NCI-H1930 (cell line): Measurements from ENCODE around the gene SAMD4B.

Experiments
- DNase-seq, 2 experiments: peaks; one replicate each; lab custom pipeline; 2025; lab: John Stamatoyannopoulos, UW

Gene SAMD4B

GRCh38 chr19:39397360-39398296, 55.4 kb downstream of the SAMD4B start:
- DNase-seq = peak; percentile 63 to 65

GRCh38 chr19:39398297-39398864, 56.2 kb downstream of the SAMD4B start:
- no peak for DNase-seq

DNA sequence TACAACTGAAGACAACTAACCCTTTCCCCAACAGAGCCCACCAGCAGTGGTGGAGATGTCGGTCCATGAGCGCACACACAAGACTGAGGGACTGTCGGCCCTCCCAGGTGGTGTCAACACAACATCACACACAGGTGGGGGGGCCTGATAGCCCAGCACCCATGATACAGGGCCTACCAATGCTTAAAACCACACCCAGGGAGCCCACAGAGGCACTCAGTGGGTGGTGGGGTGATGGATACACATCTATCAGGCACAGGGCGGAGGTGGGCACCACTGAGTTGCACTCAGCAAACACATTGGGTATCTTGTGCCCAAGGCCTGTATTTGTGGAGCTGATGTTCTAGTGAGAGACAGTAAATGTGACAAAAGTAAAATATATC, 57.4 kb downstream of the SAMD4B start:
- no peak for DNase-seq

- no peak for DNase-seq
These were observed 57.8 kb downstream of the SAMD4B start for GRCh38 chr19:39400061-39400460.

GRCh38 chr19:39401070-39401548, 58.9 kb downstream of the SAMD4B start:
- DNase-seq = no peak

DNA sequence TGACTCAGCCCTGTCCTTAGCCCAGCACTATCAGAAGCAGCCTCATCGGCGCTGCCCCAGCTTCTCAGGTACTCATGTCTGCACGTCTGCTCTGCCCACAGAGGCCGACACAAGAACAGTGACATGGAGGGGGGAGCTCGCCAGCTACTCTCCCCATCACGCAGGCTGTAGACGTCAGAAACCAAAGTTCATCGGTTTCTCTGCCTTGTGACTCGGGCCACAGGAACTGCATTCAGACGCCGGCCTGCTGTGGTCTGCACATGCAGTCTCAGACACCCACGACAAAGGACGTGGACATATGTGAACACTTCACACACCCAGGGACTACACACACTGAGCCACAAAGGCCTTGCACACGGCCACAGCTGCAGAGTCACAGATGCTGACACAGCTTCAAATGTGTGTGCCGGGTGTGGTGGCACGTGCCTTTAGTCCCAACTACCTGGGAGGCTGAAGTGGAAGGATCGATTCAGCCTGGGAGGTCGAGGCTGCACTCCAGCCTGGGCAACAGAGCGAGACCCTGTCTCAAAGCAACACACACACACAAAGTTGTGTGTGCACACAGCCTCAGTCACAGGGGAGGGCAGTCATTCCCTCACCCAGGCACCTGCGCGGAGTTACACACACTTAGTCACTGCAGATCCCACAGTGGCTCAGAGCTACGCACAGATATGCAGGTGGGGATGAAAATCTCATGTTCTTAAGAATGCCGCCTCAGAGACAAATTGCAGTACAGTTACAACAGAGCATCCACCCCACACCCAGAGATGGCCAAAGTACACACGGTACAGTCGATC, 59.5 kb downstream of the SAMD4B start:
- DNase-seq = no peak

DNA sequence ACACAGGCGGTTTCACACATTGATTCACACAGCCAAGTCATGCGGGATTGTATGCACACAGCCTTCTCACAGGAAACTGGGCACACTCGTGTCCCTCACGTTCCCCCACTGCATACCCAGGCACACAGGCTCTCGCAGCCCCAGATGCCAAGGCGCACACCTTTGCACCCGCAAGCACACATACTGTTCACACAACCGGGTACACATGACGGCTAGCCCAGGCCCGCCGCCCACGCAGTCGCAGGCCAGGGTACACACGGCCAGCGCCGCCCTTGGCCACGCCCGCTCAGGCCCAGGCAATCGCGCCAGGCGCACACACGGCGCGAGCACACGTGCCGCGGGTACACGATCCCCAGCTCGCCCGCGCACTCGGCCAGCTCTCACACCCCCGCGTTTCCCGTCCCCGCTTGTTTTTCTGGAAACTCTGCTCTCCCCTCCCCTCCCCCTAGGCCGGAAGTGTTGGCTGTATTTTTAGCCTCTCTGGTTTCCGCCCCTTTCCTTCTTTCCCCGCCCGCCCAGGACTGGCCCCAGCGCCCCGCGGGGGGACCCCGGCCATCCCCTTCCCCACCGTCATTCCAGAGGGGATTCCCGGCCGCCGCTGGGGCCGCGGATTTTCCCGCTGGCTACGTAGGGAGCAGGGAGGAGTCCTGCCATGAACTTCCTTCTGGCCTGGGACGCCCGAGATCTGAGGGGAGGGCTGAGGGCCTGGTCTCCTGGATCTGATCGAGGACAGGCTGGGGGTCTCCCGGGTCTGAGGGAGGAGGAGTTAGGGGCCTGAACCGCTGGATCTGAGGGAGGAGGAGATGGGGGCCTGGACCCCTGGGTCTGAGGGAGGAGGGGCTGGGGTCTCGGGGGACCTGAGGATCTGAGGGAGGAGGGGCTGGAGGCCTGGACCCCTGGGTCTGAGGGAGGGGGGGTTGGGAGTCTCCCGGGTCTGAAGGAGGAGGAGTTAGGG, 60.4 kb downstream of the SAMD4B start:
- peak; percentile 25 to 49 for DNase-seq

GRCh38 chr19:39403331-39404312, 61.4 kb downstream of the SAMD4B start:
- no peak for DNase-seq

- DNase-seq = no peak
These were observed 63.2 kb downstream of the SAMD4B start for GRCh38 chr19:39405261-39405957.

DNA sequence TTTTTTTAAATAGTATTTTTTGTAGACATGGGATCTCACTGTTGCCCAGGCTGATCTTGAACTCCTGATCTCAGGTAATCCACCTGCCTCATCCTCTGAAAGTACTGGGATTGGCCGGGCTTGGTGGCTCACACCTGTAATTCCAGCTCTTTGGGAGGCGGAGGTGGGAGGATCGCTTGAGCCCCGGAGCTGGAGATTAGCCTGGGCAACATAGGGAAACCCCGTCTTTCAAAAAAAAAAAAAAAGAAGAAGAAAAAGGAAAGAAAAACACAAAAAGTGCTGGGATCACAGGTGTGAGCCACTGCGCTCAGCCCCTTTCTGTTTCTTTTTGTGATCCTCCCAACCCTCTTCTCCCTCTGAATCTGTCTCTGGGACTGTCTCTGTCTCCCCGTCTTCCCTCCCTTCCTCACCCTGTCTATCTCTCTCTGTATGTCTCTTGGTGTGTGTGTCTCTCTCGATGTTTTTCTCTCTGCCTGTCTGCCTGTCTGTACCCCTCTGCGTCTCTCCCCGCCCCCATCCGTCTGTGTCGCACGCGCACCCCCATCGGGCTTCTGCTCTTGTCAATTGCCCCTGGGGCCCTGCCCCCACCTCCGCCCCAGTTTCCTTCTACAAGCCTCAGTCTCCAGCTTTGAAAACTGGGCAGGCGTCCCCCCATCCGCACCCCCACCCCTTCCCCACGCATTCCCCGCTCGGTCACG, 63.9 kb downstream of the SAMD4B start:
- DNase-seq = no peak

DNA sequence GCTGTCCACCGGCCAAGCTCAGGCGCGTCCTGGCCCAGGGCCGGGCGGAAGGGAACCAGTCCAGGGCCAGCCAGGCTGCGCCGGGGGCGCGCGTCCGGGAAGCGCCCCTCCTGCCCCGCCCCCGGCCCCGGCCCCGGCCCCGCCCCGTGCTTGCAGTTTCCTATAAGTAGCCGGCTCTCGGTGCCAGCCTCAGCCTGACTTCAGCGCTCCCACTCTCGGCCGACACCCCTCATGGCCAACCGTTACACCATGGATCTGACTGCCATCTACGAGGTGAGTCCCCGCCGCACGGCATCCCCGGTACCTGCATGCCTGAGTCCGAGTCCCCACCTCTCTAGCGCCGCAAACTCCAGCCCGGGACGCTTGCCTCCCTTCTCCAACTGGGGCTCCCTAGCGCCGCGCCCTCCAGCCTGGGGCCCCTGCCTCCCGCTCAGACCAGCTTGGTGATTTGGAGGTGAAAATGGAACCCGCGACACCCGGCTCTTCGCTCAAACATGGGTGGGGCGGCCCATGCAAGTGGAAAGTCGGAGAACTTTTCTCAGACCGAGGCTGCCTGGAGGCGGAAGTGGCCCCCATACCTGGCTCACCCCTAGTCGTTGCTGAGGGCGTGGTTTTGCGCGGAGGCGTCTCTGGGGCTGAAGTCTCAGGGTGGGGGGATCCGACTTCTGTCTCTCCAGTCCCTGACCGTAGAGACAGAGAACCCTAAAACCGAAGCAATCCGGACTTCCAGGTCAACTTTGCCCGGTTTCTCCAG, 64.6 kb downstream of the SAMD4B start, which contains the start of gene ZFP36:
Gene ZFP36, plus strand, starts transcription at position 192 of the 754 bp plus-strand sequence. Its CDS starts 58 bp downstream, at position 250.
- peak; percentile 56 to 68 for DNase-seq

DNA sequence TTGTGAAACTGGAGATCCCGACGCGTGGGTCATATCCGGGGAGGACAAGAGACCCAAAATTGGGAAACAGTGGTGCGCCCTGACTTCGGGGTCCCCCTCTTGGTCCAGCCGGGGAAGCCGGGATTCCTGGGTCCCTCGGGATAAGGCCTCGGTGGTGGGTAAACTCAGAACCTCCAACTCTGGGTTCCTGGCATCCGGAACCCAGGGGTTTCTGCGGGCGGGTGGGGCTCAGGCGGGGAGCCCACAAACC, 65.1 kb downstream of the SAMD4B start:
- DNase-seq = no peak

DNA sequence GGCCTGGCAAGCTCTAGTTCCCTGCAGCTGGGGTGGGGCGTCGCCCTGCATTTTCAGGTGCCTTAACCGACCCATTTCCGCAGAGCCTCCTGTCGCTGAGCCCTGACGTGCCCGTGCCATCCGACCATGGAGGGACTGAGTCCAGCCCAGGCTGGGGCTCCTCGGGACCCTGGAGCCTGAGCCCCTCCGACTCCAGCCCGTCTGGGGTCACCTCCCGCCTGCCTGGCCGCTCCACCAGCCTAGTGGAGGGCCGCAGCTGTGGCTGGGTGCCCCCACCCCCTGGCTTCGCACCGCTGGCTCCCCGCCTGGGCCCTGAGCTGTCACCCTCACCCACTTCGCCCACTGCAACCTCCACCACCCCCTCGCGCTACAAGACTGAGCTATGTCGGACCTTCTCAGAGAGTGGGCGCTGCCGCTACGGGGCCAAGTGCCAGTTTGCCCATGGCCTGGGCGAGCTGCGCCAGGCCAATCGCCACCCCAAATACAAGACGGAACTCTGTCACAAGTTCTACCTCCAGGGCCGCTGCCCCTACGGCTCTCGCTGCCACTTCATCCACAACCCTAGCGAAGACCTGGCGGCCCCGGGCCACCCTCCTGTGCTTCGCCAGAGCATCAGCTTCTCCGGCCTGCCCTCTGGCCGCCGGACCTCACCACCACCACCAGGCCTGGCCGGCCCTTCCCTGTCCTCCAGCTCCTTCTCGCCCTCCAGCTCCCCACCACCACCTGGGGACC, 65.6 kb downstream of the SAMD4B start:
- no peak for DNase-seq

DNA sequence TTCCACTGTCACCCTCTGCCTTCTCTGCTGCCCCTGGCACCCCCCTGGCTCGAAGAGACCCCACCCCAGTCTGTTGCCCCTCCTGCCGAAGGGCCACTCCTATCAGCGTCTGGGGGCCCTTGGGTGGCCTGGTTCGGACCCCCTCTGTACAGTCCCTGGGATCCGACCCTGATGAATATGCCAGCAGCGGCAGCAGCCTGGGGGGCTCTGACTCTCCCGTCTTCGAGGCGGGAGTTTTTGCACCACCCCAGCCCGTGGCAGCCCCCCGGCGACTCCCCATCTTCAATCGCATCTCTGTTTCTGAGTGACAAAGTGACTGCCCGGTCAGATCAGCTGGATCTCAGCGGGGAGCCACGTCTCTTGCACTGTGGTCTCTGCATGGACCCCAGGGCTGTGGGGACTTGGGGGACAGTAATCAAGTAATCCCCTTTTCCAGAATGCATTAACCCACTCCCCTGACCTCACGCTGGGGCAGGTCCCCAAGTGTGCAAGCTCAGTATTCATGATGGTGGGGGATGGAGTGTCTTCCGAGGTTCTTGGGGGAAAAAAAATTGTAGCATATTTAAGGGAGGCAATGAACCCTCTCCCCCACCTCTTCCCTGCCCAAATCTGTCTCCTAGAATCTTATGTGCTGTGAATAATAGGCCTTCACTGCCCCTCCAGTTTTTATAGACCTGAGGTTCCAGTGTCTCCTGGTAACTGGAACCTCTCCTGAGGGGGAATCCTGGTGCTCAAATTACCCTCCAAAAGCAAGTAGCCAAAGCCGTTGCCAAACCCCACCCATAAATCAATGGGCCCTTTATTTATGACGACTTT, 66.4 kb downstream of the SAMD4B start:
- DNase-seq = no peak

DNA sequence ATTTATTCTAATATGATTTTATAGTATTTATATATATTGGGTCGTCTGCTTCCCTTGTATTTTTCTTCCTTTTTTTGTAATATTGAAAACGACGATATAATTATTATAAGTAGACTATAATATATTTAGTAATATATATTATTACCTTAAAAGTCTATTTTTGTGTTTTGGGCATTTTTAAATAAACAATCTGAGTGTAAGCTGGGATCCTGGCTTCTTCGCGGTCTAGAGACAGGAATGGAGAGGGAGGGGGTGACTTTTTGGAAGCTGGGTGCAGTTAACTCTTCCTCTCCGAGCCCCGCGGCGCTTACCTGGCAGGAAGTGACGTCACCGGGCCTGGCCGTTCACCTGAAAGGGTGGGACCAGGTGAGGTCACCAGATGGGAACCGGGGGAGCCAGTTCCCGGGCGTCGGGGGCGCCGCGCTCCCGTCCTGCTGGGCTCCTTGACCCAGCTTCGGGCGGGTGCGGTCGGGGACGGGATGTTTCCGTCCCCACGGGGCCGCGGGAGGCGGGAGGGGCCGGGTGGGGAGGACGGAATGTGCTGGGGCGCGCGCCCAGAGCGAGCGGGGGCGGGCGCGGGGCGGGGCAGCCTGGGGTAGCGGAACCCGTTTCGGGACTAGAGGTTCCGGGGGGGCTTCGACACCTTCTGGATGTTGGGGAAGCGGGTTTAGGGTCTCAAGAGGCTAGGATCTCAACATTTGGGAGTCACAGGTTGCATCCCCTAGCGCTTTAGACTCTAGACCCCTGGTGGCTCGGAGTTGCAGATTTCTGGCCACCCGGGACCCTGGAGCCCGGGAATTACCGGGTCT, 67.2 kb downstream of the SAMD4B start:
- peak; percentile 87 to 92 for DNase-seq
